ENCODE data around the gene PLCG1. TPM values are rescaled to one million over a fixed set of nuclear protein-coding genes. Genes with fewer than 3 reads are reported as not detected.
A peak's percentile ranks its signal among the peaks of the same experiment; 100 is the strongest.

The PLCG1 gene
- total and polyA plus RNA-seq, 3 donors from 2014 or later, result 118 to 186 (median 184) TPM

DNA sequence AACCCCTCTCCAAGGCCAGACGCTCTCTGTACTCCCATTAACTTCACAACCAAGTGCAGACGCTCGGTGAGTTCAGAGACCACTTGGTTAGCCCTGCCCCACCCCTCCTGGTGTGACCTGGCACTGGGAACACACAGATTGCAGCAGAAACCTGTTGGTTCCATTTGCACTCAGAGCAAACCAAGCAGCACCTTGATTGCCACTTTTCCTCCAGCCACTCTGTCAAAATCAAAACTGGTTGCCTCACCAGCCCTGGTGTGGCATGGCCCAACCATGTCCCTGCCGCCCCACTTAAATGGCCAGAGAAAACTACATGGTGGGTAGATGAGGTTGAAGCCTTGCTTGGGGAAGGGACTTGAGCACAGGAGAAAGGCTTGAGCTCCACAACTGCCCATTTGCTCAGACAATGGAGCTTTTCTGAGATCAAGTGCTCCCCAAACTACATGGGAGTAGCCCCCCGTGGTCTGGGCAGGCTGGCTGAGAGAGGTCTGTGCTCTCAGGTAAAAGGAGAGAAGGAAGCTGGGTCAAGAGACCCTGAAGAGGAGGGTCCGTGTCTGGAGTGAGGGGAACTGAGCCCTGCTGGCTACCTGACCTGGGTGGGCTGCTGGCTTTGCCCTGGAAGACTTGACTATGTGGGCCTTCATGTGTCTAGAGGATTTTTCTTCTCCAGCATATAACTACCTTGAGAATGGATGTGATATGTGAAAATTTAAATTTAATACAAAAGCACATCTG lies 43.4 kb downstream of the PLCG1 start:
- WGBS, 2 donors, result 91 to 97% methylated on average over 5 to 6 of the region's 6 CpGs
- intact Hi-C loops (cut with DNase I; ENCODE audit: low total_unique reads), result no loop called here
- H3K27me3 ChIP-seq, result no peaks in the 10 kb centered on the region
- peaks cover 10% of the 10 kb centered on the region for H3K4me1 ChIP-seq
- TF ChIP-seq, protein P1, sequence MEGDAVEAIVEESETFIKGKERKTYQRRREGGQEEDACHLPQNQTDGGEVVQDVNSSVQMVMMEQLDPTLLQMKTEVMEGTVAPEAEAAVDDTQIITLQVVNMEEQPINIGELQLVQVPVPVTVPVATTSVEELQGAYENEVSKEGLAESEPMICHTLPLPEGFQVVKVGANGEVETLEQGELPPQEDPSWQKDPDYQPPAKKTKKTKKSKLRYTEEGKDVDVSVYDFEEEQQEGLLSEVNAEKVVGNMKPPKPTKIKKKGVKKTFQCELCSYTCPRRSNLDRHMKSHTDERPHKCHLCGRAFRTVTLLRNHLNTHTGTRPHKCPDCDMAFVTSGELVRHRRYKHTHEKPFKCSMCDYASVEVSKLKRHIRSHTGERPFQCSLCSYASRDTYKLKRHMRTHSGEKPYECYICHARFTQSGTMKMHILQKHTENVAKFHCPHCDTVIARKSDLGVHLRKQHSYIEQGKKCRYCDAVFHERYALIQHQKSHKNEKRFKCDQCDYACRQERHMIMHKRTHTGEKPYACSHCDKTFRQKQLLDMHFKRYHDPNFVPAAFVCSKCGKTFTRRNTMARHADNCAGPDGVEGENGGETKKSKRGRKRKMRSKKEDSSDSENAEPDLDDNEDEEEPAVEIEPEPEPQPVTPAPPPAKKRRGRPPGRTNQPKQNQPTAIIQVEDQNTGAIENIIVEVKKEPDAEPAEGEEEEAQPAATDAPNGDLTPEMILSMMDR (IDR thresholded peaks at IDR 0.05), result no peak
- TF ChIP-seq POLR2A (IDR thresholded peaks at IDR 0.05), result no peak
- no peak overlapping the region for H3K4me3 ChIP-seq
- no peaks in the 10 kb centered on the region for H3K9me3 ChIP-seq
- peak; percentile 8 for DNase-seq
- H3K27ac ChIP-seq, result no peak overlapping the region
- no peaks in the 10 kb centered on the region for H3K36me3 ChIP-seq (ENCODE audit: low read depth, missing control alignments)

DNA sequence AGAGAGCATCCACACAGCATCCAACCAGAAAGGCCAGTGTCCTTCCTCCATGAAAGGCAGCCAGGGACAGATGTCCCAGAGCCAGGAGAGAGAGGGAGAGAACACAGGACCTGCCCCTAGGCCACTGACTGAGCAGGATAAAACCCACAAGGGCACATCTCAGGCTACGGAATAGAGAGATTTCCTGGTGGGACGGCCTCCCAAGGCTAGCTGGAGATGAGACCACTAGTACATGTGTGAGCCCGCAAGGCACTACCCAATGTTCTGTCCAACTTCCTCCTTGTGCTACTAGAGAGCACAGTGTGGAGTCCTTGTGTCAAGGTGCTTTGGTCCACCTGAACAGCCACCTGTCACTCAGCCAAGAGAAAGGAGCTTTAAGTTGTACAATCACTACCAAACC lies 44.2 kb downstream of the PLCG1 start:
- 92 to 96% methylated on average over 3 of the region's 3 CpGs for WGBS, 2 donors
- TF ChIP-seq, protein P1 (IDR thresholded peaks at IDR 0.05), result no peak
- no peak for TF ChIP-seq POLR2A (IDR thresholded peaks at IDR 0.05)
- no peaks in the 10 kb centered on the region for H3K36me3 ChIP-seq (ENCODE audit: low read depth, missing control alignments)
- intact Hi-C loops (cut with DNase I; ENCODE audit: low total_unique reads), result no loop called here
- peaks cover 10% of the 10 kb centered on the region for H3K4me1 ChIP-seq
- H3K27ac ChIP-seq, result no peak overlapping the region
- H3K9me3 ChIP-seq, result no peaks in the 10 kb centered on the region
- no peak overlapping the region for H3K4me3 ChIP-seq
- no peaks in the 10 kb centered on the region for H3K27me3 ChIP-seq
- DNase-seq, result peak; percentile 10

DNA sequence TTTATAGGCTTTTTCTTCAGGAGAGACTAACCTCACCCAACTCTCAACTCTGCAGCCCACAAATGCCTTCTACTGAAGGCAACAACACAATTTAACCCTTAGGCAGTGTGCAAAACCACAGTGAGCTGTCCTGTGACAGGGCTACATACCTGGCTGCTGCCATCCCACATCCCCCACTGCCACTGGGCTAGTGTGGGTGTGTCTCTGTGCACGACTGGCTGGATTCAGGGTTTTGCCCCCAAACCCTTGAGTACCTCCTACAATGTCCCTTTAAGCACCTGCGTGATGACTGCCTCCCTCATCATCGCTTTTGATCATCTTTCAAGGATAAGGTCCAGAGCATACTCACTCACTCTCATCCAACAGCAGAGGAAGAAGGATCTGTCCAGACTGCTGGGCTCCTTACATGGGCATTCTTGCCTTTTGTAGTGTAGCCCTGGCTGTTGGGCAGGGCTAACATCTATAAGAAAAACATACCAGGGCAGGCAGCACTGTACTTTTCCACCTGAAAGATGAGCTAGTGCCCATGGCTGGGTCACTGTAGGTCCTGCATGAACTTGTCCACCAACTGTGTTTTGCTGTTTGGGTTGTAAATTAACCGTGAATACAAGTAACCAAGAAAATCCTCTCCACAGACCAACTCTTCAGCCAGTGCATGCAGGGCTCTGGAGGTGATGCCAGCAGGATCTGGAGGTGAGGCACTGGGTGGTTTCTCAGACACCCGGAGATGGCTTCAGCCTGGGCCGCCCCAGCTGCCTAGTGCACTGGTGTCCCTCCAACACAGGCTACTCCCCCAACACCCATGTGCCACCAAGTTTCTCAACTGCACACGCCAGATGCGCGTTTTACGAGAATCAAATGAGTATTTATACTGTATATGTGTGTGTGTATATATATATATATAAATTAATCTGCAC lies 45.2 kb downstream of the PLCG1 start:
- Histone ChIP-seq H3K27me3 (no peaks in the 10 kb centered on the region), H3K4me3 (no peak overlapping the region), H3K9me3 (no peaks in the 10 kb centered on the region), H3K4me1 (peaks cover 10% of the 10 kb centered on the region), H3K36me3 (ENCODE audit: low read depth, missing control alignments) (no peaks in the 10 kb centered on the region), H3K27ac (no peak overlapping the region)
- 92 to 94% methylated on average over 10 of the region's 10 CpGs for WGBS, 2 donors
- intact Hi-C loops (cut with DNase I; ENCODE audit: low total_unique reads), result no loop called here
- no peak for TF ChIP-seq POLR2A (IDR thresholded peaks at IDR 0.05)
- TF ChIP-seq, protein P1 (IDR thresholded peaks at IDR 0.05), result no peak
- peak; percentile 9 for DNase-seq

DNA sequence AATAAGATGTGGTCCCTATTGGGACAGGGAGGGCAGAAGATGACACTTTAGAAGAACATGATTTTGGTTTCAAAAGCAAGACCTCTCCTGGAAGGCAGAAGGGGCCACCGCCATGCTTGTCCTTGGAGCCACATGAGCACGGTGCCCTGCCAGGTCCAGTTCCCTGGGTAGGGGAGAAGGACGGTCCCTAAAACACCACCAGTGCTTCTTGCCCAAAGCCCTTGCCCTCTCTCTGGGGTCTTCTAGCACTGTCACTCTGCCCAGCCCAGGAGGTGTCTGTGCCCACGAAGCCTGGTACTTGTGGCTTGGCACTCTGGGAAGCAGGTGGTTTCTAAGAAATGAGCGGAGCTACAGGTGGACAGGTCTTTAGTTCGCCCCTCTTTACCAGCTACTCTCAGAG lies 46.0 kb downstream of the PLCG1 start:
- intact Hi-C loops (cut with DNase I; ENCODE audit: low total_unique reads), result no loop called here
- TF ChIP-seq, protein P1 (IDR thresholded peaks at IDR 0.05), result no peak
- TF ChIP-seq POLR2A (IDR thresholded peaks at IDR 0.05), result no peak
- DNase-seq, result peak; percentile 8
- Histone ChIP-seq H3K36me3 (ENCODE audit: low read depth, missing control alignments) (no peaks in the 10 kb centered on the region), H3K9me3 (no peaks in the 10 kb centered on the region), H3K27ac (no peak overlapping the region), H3K27me3 (no peaks in the 10 kb centered on the region), H3K4me3 (no peak overlapping the region), H3K4me1 (peaks cover 10% of the 10 kb centered on the region)
- 92 to 95% methylated on average over 6 of the region's 6 CpGs for WGBS, 2 donors
